ENCODE results near the gene RBM42.
A peak's percentile ranks its signal among the peaks of the same experiment; 100 is the strongest.
"Not testable (repeated sequence)": the region's sequence is repeated elsewhere in the genome, so short reads cannot be mapped to it uniquely, and the experiment has no call there.

Gene RBM42

GRCh38 chr19:35628565-35629331, at the start of gene RBM42:
Gene RBM42, plus strand, starts transcription at chr19:35629036. Its CDS starts 118 bp downstream, at chr19:35629154.
- peak; percentile 93 to 95 (median 95) for DNase-seq (ENCODE audit: low read depth in 3 of 3)

- DNase-seq (ENCODE audit: low read depth in 3 of 3): no peak
Measured at GRCh38 chr19:35582760-35583159, 46.1 kb upstream of the RBM42 start.

DNA sequence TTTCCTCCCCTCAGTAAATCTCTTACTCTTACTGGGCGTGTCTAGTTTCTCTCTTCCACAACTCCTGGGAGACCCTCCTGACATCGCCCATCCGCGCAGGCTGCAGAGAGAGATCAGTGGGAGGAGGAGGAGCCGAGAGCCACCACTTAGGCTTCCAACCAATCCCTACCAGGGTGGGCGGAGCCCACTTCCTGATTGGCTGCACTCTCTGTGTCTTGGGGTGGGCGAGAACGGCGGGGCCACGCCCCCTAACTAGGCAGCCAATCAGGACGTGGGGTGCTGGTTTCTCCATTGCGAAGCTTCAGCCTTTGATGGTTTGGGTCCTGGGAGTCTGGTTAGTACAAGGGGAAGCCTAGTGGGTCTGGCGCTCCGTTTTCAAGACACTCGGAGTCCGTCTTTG, 43.0 kb upstream of the RBM42 start, which contains the start of gene PMIS2:
PMIS2 (plus strand) TSS at position 326 of the 400 bp plus-strand sequence. CDS start 87 bp downstream, outside the sequence.
- peak in 1 of 3 donors; percentile 23 for DNase-seq (ENCODE audit: low read depth in 3 of 3)

DNA sequence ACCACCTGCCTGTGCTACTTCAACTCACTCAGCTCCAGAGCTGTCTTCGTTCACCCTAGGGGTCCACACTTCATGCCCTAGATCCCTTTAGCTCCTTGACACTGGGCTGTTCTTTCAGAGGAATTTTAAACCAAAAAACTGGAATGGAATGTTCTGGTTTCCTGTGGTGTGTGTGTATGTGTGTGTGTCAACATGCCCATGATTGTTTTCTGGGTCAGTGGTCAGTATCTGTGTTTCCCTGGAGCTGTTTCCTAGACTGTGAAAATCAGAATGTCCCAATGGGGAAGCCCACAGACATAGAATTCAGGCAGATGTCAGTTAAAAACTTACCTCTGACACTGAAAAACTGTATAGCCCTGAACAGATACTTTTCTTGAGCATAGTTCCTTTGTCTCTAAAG, 41.5 kb upstream of the RBM42 start:
- no peak for DNase-seq (ENCODE audit: low read depth in 3 of 3)

- DNase-seq (ENCODE audit: low read depth in 3 of 3): no peak
Measured at GRCh38 chr19:35590875-35591274, 38.0 kb upstream of the RBM42 start.

DNA sequence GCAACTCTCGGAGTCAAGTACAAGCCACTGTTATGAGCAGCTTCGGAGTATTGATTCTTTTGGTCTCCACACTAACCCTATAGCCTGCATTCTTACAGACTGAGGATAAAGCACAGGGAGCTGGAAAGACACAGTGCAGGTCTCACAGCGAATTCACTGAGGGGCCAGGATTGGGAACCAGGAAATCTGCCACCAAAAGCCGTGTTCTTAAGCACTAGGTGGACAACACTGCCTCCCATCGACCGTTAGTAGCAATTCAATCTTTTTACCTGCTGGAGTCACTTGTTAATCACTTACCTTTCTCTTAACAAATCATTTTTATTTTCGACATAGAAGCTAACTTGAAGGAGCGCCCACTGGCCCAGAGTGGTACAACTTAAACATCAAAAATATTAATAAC, 36.6 kb upstream of the RBM42 start:
- DNase-seq (ENCODE audit: low read depth in 3 of 3): no peak

DNA sequence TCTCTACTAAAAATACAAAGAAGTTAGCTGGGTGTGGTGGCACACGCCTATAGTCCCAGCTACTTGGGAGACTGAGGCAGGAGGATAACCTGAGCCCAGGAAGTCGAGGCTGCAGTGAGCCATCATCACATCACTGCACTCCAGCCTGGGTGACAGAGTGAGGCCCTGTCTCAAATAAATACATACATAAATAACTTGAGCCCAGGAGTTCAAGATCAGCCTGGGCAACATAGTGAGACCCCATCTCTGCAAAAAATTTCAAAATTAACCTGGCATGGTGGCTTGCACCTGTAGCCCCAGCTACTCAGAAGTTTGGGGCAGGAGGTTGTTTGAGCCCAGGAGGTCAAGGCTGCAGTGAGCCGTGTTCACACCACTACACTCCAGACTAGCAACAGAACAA, 33.8 kb upstream of the RBM42 start:
- not testable (repeated sequence) for DNase-seq (ENCODE audit: low read depth in 3 of 3)

DNA sequence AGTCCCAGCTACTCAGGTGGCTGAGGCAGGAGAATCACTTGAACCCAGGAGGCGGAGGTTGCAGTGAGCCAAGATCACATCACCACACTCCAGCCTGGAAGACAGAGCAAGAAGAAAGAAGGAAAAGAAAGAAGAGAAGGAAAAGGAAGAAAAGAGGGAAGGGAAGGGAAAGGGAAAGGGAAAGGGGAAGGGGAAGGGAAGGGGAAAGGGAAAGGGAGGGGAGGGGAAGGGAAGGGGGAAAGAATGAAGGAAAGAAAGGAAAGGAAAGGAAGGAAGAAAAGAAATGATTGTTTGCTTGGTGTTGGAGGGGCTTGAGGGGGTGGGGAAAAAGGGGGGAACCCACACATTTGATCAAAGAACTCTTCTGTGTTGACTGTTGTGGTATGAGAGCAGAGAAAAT, 32.9 kb upstream of the RBM42 start:
- DNase-seq (ENCODE audit: low read depth in 3 of 3): no peak

- no peak for DNase-seq (ENCODE audit: low read depth in 3 of 3)
Measured at GRCh38 chr19:35596366-35596999, 32.4 kb upstream of the RBM42 start.

DNA sequence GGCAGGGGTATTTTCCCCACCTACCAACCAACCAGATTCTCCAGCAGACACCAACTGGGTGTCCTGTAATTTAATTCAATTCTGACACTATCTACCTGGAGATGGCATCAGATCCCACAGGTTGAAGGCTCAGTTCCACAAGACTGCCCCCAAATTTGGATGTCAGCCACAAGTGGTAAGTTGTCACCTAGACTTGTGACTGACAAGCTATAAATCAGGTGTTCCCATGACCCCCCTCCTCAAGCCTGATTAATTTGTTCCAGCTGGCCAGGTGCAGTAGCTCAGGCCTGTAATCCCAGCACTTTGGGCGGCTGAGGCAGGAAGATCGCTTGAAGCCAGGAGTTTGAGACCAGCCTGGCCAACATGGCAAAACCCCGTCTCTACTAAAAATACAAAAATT, 26.9 kb upstream of the RBM42 start:
- DNase-seq (ENCODE audit: low read depth in 3 of 3): no peak

- DNase-seq (ENCODE audit: low read depth in 3 of 3): not testable (repeated sequence)
Measured at GRCh38 chr19:35604436-35604835, 24.4 kb upstream of the RBM42 start.

DNA sequence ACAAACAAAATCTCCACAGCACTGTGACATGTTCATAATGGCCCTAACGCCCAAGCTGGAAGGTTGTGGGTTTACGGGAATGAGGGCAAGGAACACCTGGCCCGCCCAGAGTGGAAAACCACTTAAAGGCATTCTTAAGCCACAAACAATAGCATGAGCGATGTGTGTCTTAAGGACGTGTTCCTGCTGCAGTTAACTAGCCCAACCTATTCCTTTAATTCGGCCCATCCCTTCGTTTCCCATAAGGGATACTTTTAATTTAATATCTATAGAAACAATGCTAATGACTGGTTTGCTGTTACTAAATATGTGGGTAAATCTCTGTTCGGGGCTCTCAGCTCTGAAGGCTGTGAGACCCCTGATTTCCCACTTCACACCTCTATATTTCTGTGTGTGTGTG, 21.7 kb upstream of the RBM42 start:
- DNase-seq (ENCODE audit: low read depth in 3 of 3): not testable (repeated sequence)

DNA sequence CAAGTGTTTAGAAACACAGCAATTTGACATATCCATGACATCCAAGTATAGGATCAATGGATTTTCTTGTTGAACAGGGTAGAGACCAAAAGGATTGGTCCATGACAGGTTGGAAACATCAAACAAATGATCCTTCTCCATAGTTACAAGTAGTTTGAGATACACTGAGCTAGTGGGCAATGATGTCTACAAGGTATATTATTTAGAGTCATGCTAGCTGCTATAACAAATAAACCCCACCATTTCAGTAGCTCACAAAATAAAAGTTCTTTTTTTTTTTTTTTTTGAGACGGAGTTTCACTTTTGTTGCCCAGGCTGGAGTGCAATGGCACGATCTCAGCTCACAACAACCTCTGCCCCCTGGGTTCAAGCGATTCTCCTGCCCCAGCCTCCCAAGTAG, 21.2 kb upstream of the RBM42 start:
- no peak for DNase-seq (ENCODE audit: low read depth in 3 of 3)

GRCh38 chr19:35608251-35608650, 20.6 kb upstream of the RBM42 start:
- no peak for DNase-seq (ENCODE audit: low read depth in 3 of 3)

DNA sequence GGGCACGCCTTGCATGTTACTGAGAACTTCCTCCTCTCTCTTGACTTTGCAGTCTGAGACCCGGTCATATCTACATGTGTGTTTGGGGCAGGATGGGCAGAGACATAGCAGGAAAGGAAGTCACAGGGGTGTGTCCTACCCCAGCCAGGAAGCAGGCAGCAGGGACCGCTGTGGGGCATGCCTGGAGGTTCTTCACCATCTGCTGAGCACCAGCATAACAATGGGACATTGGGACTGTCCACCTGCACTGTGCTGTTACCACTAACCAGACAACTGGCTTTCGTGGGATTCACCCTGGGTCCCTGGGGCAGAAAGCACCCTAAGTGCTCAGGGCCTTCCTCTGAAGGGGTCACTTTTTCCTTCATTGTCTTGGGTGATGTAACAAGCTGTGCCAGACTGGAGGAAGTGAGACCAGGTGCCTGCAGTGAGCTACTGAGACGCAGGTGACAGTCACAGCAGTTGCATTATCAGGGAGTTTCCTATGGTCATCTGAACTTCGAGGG, 18.9 kb upstream of the RBM42 start:
- DNase-seq (ENCODE audit: low read depth in 3 of 3): no peak

DNA sequence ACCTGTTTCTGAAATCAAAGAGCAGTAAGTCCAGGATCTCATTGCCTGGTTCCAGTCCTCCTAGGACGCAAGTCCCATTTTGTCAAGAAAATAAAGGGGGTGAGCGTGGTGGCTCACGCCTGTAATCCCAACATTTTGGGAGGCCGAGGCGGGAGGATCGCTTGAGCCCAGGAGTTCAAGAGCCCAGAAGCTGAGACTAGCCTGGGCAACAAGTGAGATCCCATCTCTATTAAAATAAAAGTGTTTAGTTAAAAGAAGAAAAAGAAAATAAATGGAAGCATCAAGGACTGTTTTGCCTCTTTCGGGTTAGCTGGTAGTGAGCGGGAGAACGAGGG, 16.6 kb upstream of the RBM42 start:
- no peak for DNase-seq (ENCODE audit: low read depth in 3 of 3)

DNA sequence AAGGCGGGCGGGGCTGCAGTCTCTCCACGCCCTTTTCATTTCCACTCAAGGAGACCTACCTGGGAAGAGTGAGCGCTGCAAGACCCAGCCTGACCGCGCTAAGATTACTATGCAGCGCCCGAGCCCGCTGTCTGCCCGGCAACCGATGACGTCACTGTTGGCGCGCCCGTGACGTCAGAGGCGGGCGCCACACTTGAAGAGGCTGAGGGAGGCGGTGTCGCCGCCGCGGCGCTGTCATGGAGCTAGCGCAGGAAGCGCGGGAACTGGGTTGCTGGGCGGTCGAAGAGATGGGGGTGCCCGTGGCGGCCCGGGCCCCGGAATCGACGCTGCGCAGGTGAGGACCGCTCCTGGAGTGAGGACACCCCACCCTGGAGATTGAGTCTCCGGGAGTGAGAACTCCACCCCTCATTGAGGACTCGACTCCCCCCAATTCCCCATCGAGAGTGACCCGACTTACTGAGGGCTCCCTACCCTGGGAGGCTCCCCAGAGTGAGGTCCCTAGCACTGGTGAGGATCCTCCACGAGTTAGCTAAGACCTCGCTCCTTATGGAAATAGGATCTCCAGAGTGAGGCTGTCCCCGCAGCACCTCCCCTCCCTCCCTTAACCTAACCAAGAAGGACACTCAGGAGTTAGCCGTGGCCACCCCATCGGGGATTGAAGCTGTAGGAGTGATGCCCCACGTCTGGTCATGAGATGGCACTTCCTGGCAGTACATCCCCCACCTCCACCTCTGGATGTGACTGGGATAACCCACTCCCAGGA, 16.1 kb upstream of the RBM42 start, which contains the start of gene HAUS5:
HAUS5 (plus strand) TSS at position 177 of the 763 bp plus-strand sequence; CDS start at position 237, 60 bp downstream.
- DNase-seq (ENCODE audit: low read depth in 3 of 3): peak; percentile 88 to 96 (median 92)

- no peak for DNase-seq (ENCODE audit: low read depth in 3 of 3)
Measured at GRCh38 chr19:35613574-35613973, 15.3 kb upstream of the RBM42 start.

DNA sequence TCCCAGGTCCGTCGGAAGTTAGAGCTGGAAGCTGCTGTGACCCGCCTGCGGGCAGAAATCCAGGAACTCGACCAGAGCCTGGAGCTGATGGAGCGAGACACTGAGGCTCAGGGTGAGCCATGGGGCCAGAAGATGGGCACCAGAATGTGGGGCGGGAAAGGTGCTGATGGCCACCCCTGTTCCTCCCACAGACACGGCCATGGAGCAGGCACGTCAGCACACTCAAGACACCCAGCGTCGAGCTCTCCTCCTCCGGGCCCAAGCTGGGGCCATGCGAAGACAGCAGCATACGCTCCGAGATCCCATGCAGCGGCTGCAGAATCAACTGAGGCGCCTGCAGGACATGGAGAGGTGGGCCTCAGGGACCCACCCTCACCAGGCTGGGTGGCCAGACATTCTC, 13.8 kb upstream of the RBM42 start:
- no peak for DNase-seq (ENCODE audit: low read depth in 3 of 3)

- no peak for DNase-seq (ENCODE audit: low read depth in 3 of 3)
Measured at GRCh38 chr19:35618857-35619256, 10.0 kb upstream of the RBM42 start.

GRCh38 chr19:35619290-35619923, 9.4 kb upstream of the RBM42 start:
- DNase-seq (ENCODE audit: low read depth in 3 of 3): no peak

DNA sequence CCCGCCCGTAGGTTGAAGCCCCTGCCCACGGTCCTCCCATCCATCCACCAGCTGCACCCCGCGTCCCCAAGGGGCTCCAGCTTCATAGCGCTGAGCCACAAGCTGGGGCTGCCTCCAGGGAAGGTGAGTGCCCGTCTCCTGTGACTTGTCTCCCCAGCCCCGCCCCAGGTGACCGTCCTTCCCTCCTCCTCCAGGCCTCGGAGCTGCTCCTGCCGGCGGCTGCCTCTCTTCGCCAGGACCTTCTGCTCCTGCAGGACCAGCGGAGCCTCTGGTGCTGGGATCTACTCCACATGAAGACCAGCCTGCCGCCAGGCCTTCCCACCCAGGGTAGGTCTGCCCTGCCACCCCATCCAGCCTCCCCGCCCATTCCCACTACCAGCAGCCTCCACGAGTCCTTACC, 8.8 kb upstream of the RBM42 start:
- no peak for DNase-seq (ENCODE audit: low read depth in 3 of 3)

Data from stimulated activated CD4-positive, alpha-beta T cell treated with anti-CD3 and anti-CD28 coated beads, TNF-alpha, amount 100 ng/mL, for 48 hours (primary cell).